HuH-7 (cell line): Measurements from ENCODE around the gene KRTAP12-2.
"Not testable (repeated sequence)": the region's sequence is repeated elsewhere in the genome, so short reads cannot be mapped to it uniquely, and the experiment has no call there.

Source experiments
- DNase-seq: peaks from one replicate; pipeline ENCODE4 v3.0.0; 2011; ENCODE audit warnings: low spot score

Gene KRTAP12-2

GRCh38 chr21:44684077-44684476 lies 17.4 kb upstream of the KRTAP12-2 start:
- DNase-seq: no peak

- DNase-seq: no peak
Observed at GRCh38 chr21:44682580-44683151, 15.9 kb upstream of the KRTAP12-2 start.

- DNase-seq: no peak
Observed at GRCh38 chr21:44681861-44682579, 15.3 kb upstream of the KRTAP12-2 start, which contains the start of gene KRTAP12-1. Gene KRTAP12-1, minus strand, starts transcription at chr21:44682163. Its CDS starts 40 bp downstream, at chr21:44682123.

- DNase-seq: no peak
Observed at GRCh38 chr21:44681152-44681551, 14.4 kb upstream of the KRTAP12-2 start.

- no peak for DNase-seq
Observed at GRCh38 chr21:44677881-44678280, 11.2 kb upstream of the KRTAP12-2 start.

GRCh38 chr21:44671911-44672310 lies 5.2 kb upstream of the KRTAP12-2 start:
- DNase-seq: no peak

- no peak for DNase-seq
Observed at GRCh38 chr21:44670642-44671432, 4.1 kb upstream of the KRTAP12-2 start.

- DNase-seq: no peak
Observed at GRCh38 chr21:44667612-44668011, 885 bp upstream of the KRTAP12-2 start.

- no peak for DNase-seq
Observed at GRCh38 chr21:44664691-44665090, 2.0 kb downstream of the KRTAP12-2 start.

- DNase-seq: not testable (repeated sequence)
Observed at GRCh38 chr21:44661567-44661966, 5.2 kb downstream of the KRTAP12-2 start.

GRCh38 chr21:44658913-44659595 lies 7.7 kb downstream of the KRTAP12-2 start:
- DNase-seq: no peak

GRCh38 chr21:44658541-44658910 lies 8.2 kb downstream of the KRTAP12-2 start:
- no peak for DNase-seq

GRCh38 chr21:44657635-44658540 lies 8.8 kb downstream of the KRTAP12-2 start, which contains the start of gene KRTAP12-3:
Gene KRTAP12-3, plus strand, starts transcription at chr21:44657932. Its CDS starts 48 bp downstream, at chr21:44657980.
- no peak for DNase-seq

- no peak for DNase-seq
Observed at GRCh38 chr21:44656868-44657267, 9.9 kb downstream of the KRTAP12-2 start.

- DNase-seq: no peak
Observed at GRCh38 chr21:44654576-44655175, 12.1 kb downstream of the KRTAP12-2 start, which contains the start of gene KRTAP12-4. Gene KRTAP12-4, minus strand, starts transcription at chr21:44654659. Its CDS starts 45 bp downstream, at chr21:44654614.

GRCh38 chr21:44653656-44654575 lies 12.8 kb downstream of the KRTAP12-2 start:
- DNase-seq: no peak

- no peak for DNase-seq
Observed at GRCh38 chr21:44653123-44653522, 13.6 kb downstream of the KRTAP12-2 start.

- DNase-seq: no peak
Observed at GRCh38 chr21:44650973-44651675, 15.6 kb downstream of the KRTAP12-2 start.
